T47D (cell line): Measurements from ENCODE around the gene LMF2.
"Not testable (repeated sequence)": the region's sequence is repeated elsewhere in the genome, so short reads cannot be mapped to it uniquely, and the experiment has no call there.

Experiments used
- DNase-seq, 2 experiments: peaks; one replicate each; pipeline versions ENCODE4 v3.0.0 to v3.0.0-alpha.2; 2011 to 2012; ENCODE audit warnings: low read depth in 1 of 2, low spot score in 1 of 2
- JUND ChIP-seq: IDR thresholded peaks from 2 replicates; pipeline ENCODE4 v1.6.1; 2012; ENCODE audit warnings: low read depth
- in situ Hi-C: cut with HindIII; loops from 2 replicates; pipeline ENCODE4 v1.10.0; 2016; ENCODE audit warnings: low sequenced_read_pairs, low pct_unique_long_range_greater_than_20kb

Gene LMF2

GRCh38 chr22:50545522-50546325 lies 38.2 kb upstream of the LMF2 start, which contains the start of gene KLHDC7B:
KLHDC7B (plus strand) TSS chr22:50545899; CDS start chr22:50546244, 345 bp downstream.
- in situ Hi-C loops = no loop called here
- DNase-seq = no peak
- TF ChIP-seq JUND = no peak

- TF ChIP-seq JUND = no peak
- in situ Hi-C loops = no loop called here
- peak in 1 of 2 experiments; percentile 36 for DNase-seq
Observed at GRCh38 chr22:50544746-50545253, 37.3 kb upstream of the LMF2 start.

GRCh38 chr22:50544078-50544745 lies 36.7 kb upstream of the LMF2 start:
- in situ Hi-C loops = no loop called here
- DNase-seq = peak; percentile 65 to 77
- TF ChIP-seq JUND = no peak

GRCh38 chr22:50542416-50542927 lies 35.0 kb upstream of the LMF2 start:
- in situ Hi-C loops = no loop called here
- TF ChIP-seq JUND = no peak
- DNase-seq = no peak

- DNase-seq, in situ Hi-C loops: not testable (repeated sequence)
Observed at GRCh38 chr22:50541667-50542026, 34.1 kb upstream of the LMF2 start.

GRCh38 chr22:50540381-50540780 lies 32.9 kb upstream of the LMF2 start:
- in situ Hi-C loops = no loop called here
- DNase-seq = no peak
- no peak for TF ChIP-seq JUND

- DNase-seq = no peak
- no peak for TF ChIP-seq JUND
- in situ Hi-C loops = no loop called here
Observed at GRCh38 chr22:50537765-50538164, 30.3 kb upstream of the LMF2 start.

- TF ChIP-seq JUND = no peak
- in situ Hi-C loops = no loop called here
- no peak for DNase-seq
Observed at GRCh38 chr22:50536226-50536625, 28.7 kb upstream of the LMF2 start.

GRCh38 chr22:50535113-50535512 lies 27.6 kb upstream of the LMF2 start:
- in situ Hi-C loops = no loop called here
- no peak for TF ChIP-seq JUND
- no peak for DNase-seq

- in situ Hi-C loops, DNase-seq: not testable (repeated sequence)
Observed at GRCh38 chr22:50533856-50534711, 26.6 kb upstream of the LMF2 start.

- TF ChIP-seq JUND = no peak
- in situ Hi-C loops = no loop called here
- no peak for DNase-seq
Observed at GRCh38 chr22:50532824-50533796, 25.6 kb upstream of the LMF2 start.
